Transverse colon (tissue), 3 donors: Measurements from ENCODE around the gene OLA1.

Experiments
- CTCF ChIP-seq, 5 experiments: fragments of 200-600 bp in 3 of 5; fragments of 450-650 bp in 2 of 5; sonication (generic) in 3 of 5; IDR thresholded peaks; 1 replicate in 2 of 5; 2 replicates in 3 of 5; pipeline ENCODE4 v1.5.1; 2016 to 2017; ENCODE audit warnings: antibody characterized with exemption in 5 of 5, inconsistent platforms in 3 of 5, mild to moderate bottlenecking in 2 of 5, moderate library complexity in 1 of 5
- EP300 ChIP-seq: sonication (generic); formaldehyde crosslinking; IDR thresholded peaks from one replicate; pipeline ENCODE4 v1.6.1; 2017; ENCODE audit warnings: antibody characterized with exemption, low read depth
- POLR2A ChIP-seq: fragments of 450-650 bp; IDR thresholded peaks from one replicate; pipeline ENCODE4 v1.6.1; 2016; ENCODE audit warnings: antibody characterized with exemption, mild to moderate bottlenecking, moderate library complexity

- no peak for TF ChIP-seq CTCF (IDR thresholded peaks at IDR 0.05)
- TF ChIP-seq POLR2A = no peak
- no peak for TF ChIP-seq EP300
These were observed 112.4 kb downstream of the OLA1 start for GRCh38 chr2:174135981-174136380.
